ENCODE measurements around the gene ACY1. TPM values are rescaled to one million over a fixed set of nuclear protein-coding genes. Genes with fewer than 3 reads are reported as not detected.

The ACY1 gene
- total and polyA plus RNA-seq, 2 of the 13 experiments (the other 11 are each of a cell fraction or from before 2014, with no cell fraction given): 113 to 162 TPM

DNA sequence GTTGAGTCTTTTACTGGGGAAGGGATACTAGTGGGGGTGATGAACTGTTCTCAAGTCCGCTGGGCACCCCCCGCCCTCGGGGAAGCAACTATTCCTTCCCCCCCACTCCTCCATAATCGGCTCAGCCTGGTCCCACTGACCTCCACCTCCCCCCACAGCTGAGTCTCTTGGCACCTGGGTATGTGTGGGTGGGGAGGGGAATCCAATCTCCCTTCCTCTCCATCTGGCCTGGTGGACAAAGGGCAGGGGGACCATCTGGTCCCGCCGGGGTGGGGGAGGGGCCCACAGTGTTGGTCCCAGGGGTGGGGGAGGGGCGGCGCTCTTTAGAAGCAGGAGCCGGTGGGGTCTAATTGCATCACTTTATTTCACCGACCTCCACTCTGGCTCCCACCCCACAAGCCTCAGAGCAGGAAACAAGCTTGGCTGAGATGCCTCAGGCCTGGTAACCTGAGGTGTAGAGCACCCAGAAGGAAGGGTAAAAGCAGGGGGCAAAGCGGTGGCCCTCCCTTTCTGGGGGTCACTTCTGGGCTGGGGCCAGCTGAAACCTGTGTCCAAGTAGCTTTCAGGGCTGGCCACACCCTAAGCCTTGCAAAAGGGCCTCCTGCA, 15.1 kb upstream of the ACY1 start (continued):
- 0 out of 2 replicates have a peak, but pooled peaks have one; percentile 36 for TF ChIP-seq ZNF687 (CRISPR knock-in tag; IDR thresholded peaks at IDR 0.05)
- TF ChIP-seq SMAD9 (CRISPR knock-in tag; IDR thresholded peaks at IDR 0.05): no peak
- TF ChIP-seq SSRP1 (CRISPR knock-in tag; IDR thresholded peaks at IDR 0.05): peak; percentile 76
- TF ChIP-seq PAX8 (CRISPR knock-in tag; IDR thresholded peaks at IDR 0.05; ENCODE audit: borderline replicate concordance): no peak
- TF ChIP-seq, protein P1, sequence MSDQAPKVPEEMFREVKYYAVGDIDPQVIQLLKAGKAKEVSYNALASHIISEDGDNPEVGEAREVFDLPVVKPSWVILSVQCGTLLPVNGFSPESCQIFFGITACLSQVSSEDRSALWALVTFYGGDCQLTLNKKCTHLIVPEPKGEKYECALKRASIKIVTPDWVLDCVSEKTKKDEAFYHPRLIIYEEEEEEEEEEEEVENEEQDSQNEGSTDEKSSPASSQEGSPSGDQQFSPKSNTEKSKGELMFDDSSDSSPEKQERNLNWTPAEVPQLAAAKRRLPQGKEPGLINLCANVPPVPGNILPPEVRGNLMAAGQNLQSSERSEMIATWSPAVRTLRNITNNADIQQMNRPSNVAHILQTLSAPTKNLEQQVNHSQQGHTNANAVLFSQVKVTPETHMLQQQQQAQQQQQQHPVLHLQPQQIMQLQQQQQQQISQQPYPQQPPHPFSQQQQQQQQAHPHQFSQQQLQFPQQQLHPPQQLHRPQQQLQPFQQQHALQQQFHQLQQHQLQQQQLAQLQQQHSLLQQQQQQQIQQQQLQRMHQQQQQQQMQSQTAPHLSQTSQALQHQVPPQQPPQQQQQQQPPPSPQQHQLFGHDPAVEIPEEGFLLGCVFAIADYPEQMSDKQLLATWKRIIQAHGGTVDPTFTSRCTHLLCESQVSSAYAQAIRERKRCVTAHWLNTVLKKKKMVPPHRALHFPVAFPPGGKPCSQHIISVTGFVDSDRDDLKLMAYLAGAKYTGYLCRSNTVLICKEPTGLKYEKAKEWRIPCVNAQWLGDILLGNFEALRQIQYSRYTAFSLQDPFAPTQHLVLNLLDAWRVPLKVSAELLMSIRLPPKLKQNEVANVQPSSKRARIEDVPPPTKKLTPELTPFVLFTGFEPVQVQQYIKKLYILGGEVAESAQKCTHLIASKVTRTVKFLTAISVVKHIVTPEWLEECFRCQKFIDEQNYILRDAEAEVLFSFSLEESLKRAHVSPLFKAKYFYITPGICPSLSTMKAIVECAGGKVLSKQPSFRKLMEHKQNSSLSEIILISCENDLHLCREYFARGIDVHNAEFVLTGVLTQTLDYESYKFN (CRISPR knock-in tag; conservative IDR thresholded peaks at IDR 0.05): peak; percentile 75
- TF ChIP-seq ZNF124 (CRISPR knock-in tag; IDR thresholded peaks at IDR 0.05): 0 out of 2 replicates have a peak, but pooled peaks have one; percentile 6
- no peak for TF ChIP-seq ZBTB1 (CRISPR knock-in tag; IDR thresholded peaks at IDR 0.05; ENCODE audit: borderline replicate concordance)
- peak; percentile 40; the same call in 1 of the 2 replicates for TF ChIP-seq ZNF772 (CRISPR knock-in tag; IDR thresholded peaks at IDR 0.05)
- TF ChIP-seq SALL1 (CRISPR knock-in tag; IDR thresholded peaks at IDR 0.05): peak; percentile 18; the same call in 1 of the 2 replicates
- no peak for TF ChIP-seq NCOA1 (CRISPR knock-in tag; IDR thresholded peaks at IDR 0.05)
- TF ChIP-seq ZNF225 (CRISPR knock-in tag; IDR thresholded peaks at IDR 0.05): 0 out of 2 replicates have a peak, but pooled peaks have one; percentile 2
- TF ChIP-seq PATZ1 (CRISPR knock-in tag; IDR thresholded peaks at IDR 0.05): peak; percentile 73
- 0 out of 2 replicates have a peak, but pooled peaks have one; percentile 36 for TF ChIP-seq ZBTB3 (CRISPR knock-in tag; IDR thresholded peaks at IDR 0.05; ENCODE audit: borderline replicate concordance, low read depth)
- no peak for TF ChIP-seq NONO (IDR thresholded peaks at IDR 0.05)
- peak; percentile 21; the same call in 1 of the 2 replicates for TF ChIP-seq NONO (CRISPR knock-in tag; conservative IDR thresholded peaks at IDR 0.05)
- TF ChIP-seq FOXP1 (IDR thresholded peaks at IDR 0.05): no peak
- TF ChIP-seq FOXP1 (CRISPR knock-in tag; IDR thresholded peaks at IDR 0.05): no peak
- no peak for TF ChIP-seq REPIN1 (CRISPR knock-in tag; IDR thresholded peaks at IDR 0.05; ENCODE audit: borderline replicate concordance, low read depth)
- TF ChIP-seq, protein P2, sequence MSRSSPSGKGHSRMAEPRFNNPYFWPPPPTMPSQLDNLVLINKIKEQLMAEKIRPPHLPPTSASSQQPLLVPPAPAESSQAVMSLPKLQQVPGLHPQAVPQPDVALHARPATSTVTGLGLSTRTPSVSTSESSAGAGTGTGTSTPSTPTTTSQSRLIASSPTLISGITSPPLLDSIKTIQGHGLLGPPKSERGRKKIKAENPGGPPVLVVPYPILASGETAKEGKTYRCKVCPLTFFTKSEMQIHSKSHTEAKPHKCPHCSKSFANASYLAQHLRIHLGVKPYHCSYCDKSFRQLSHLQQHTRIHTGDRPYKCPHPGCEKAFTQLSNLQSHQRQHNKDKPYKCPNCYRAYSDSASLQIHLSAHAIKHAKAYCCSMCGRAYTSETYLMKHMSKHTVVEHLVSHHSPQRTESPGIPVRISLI (CRISPR knock-in tag; IDR thresholded peaks at IDR 0.05; ENCODE audit: borderline replicate concordance): no peak
- no peak for TF ChIP-seq ZNF83 (CRISPR knock-in tag; IDR thresholded peaks at IDR 0.05; ENCODE audit: borderline replicate concordance)

Measured in HepG2 (cell line).